ENCODE measurements around the gene ITGBL1. TPM values are rescaled to one million over a fixed set of nuclear protein-coding genes. Genes with fewer than 3 reads are reported as not detected.

The ITGBL1 gene
- total RNA-seq, 2 experiments from 2014 or later, result not detected

DNA sequence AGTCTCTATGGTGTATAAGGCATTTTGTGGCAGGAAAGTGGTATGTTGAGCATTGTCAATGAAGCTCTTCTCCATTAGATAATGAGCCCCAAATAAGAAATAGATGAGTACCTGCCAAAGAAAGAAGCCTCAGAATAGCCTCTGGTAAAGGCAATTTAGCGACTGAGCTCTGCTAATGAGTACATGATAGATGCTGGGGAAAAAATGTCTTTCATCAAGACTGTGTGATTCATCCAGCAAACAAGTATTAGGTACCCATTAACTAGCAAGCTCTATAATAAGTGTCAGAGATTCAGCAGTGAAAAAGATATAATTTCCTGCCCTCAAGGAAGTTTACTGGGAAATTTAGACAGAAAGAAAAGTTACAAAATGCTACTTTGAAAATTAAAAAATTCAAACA is 294.6 kb downstream of the ITGBL1 start:
- no peak overlapping the region for H3K4me3 ChIP-seq (ENCODE audit: low read depth, low read length, poor library complexity, severe bottlenecking)
- no peaks in the 10 kb centered on the region for H4K20me1 ChIP-seq (ENCODE audit: insufficient read depth, low read length)
- no peaks in the 10 kb centered on the region for H3K4me1 ChIP-seq (ENCODE audit: insufficient read depth, low read length, poor library complexity, severe bottlenecking)
- intact Hi-C loops (cut with micrococcal nuclease; ENCODE audit: unreplicated experiment), result no loop called here
- no peaks in the 10 kb centered on the region for H3K36me3 ChIP-seq (ENCODE audit: insufficient read depth, low read length)
- ChIA-PET POLR2A (no interaction called here), CTCF (ENCODE audit: unreplicated experiment) (no interaction called here)
- no peaks in the 10 kb centered on the region for H3K9me3 ChIP-seq (ENCODE audit: low read length)
- H3K79me2 ChIP-seq (ENCODE audit: insufficient read depth, low read depth, low read length), result no peaks in the 10 kb centered on the region
- no peak for TF ChIP-seq EZH2phosphoT487 (IDR thresholded peaks at IDR 0.05; ENCODE audit: borderline replicate concordance, low read depth, low read length)
- TF ChIP-seq, protein P1, sequence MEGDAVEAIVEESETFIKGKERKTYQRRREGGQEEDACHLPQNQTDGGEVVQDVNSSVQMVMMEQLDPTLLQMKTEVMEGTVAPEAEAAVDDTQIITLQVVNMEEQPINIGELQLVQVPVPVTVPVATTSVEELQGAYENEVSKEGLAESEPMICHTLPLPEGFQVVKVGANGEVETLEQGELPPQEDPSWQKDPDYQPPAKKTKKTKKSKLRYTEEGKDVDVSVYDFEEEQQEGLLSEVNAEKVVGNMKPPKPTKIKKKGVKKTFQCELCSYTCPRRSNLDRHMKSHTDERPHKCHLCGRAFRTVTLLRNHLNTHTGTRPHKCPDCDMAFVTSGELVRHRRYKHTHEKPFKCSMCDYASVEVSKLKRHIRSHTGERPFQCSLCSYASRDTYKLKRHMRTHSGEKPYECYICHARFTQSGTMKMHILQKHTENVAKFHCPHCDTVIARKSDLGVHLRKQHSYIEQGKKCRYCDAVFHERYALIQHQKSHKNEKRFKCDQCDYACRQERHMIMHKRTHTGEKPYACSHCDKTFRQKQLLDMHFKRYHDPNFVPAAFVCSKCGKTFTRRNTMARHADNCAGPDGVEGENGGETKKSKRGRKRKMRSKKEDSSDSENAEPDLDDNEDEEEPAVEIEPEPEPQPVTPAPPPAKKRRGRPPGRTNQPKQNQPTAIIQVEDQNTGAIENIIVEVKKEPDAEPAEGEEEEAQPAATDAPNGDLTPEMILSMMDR (conservative IDR thresholded peaks at IDR 0.05; ENCODE audit: low read length), result no peak
- H3K9me2 ChIP-seq (ENCODE audit: insufficient read depth, low read length), result no peaks in the 10 kb centered on the region
- no peak overlapping the region for H3K27ac ChIP-seq (ENCODE audit: low read depth, low read length, poor library complexity, severe bottlenecking)
- no peak overlapping the region for H3K4me2 ChIP-seq (ENCODE audit: low read length)
- no peak for DNase-seq (ENCODE audit: low spot score)
- H2AFZ ChIP-seq (ENCODE audit: low read length), result no peak overlapping the region
- BruUV-seq (replicated peaks), result no TSS peak

- H3K79me2 ChIP-seq (ENCODE audit: insufficient read depth, low read depth, low read length), result no peaks in the 10 kb centered on the region
- H3K4me2 ChIP-seq (ENCODE audit: low read length), result no peak overlapping the region
- H3K9me2 ChIP-seq (ENCODE audit: insufficient read depth, low read length), result no peaks in the 10 kb centered on the region
- no peak for DNase-seq (ENCODE audit: low spot score)
- H3K36me3 ChIP-seq (ENCODE audit: insufficient read depth, low read length), result no peaks in the 10 kb centered on the region
- no peaks in the 10 kb centered on the region for H4K20me1 ChIP-seq (ENCODE audit: insufficient read depth, low read length)
- no peak for TF ChIP-seq EZH2phosphoT487 (IDR thresholded peaks at IDR 0.05; ENCODE audit: borderline replicate concordance, low read depth, low read length)
- TF ChIP-seq, protein P1 (conservative IDR thresholded peaks at IDR 0.05; ENCODE audit: low read length), result no peak
- H3K9me3 ChIP-seq (ENCODE audit: low read length), result no peaks in the 10 kb centered on the region
- no TSS peak for BruUV-seq (replicated peaks)
- H3K27ac ChIP-seq (ENCODE audit: low read depth, low read length, poor library complexity, severe bottlenecking), result no peak overlapping the region
- H3K4me1 ChIP-seq (ENCODE audit: insufficient read depth, low read length, poor library complexity, severe bottlenecking), result no peaks in the 10 kb centered on the region
- POLR2A ChIA-PET, result no interaction called here
- no peak overlapping the region for H3K4me3 ChIP-seq (ENCODE audit: low read depth, low read length, poor library complexity, severe bottlenecking)
- intact Hi-C loops (cut with micrococcal nuclease; ENCODE audit: unreplicated experiment), result no loop called here
- no peak overlapping the region for H2AFZ ChIP-seq (ENCODE audit: low read length)
- CTCF ChIA-PET (ENCODE audit: unreplicated experiment), result no interaction called here
Measured at GRCh38 chr13:101749584-101749983, 297.1 kb downstream of the ITGBL1 start.

DNA sequence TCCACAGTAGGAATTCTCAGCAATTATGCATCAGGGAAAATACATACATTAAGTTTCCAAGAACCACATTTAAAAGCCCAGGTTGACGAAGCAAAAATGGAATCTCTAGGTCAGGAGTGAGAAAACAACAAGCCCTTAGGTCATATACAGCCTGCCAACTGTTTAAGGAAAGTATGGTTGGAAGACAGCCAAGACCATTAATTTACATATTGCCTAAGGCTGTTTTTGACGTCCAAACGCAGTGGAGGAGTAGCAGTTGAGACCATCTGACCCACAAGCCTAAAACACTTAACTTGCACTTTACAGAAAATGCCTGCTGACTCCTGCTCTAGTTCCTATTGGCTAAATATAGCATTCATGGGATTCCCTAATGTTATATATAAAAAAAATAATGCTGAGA is 299.0 kb downstream of the ITGBL1 start:
- POLR2A ChIA-PET, result no interaction called here
- Histone ChIP-seq H3K79me2 (ENCODE audit: insufficient read depth, low read depth, low read length) (no peaks in the 10 kb centered on the region), H3K4me2 (ENCODE audit: low read length) (no peak overlapping the region), H3K9me3 (ENCODE audit: low read length) (no peaks in the 10 kb centered on the region), H3K27ac (ENCODE audit: low read depth, low read length, poor library complexity, severe bottlenecking) (no peak overlapping the region), H3K4me3 (ENCODE audit: low read depth, low read length, poor library complexity, severe bottlenecking) (no peak overlapping the region), H3K4me1 (ENCODE audit: insufficient read depth, low read length, poor library complexity, severe bottlenecking) (no peaks in the 10 kb centered on the region), H3K36me3 (ENCODE audit: insufficient read depth, low read length) (no peaks in the 10 kb centered on the region), H4K20me1 (ENCODE audit: insufficient read depth, low read length) (no peaks in the 10 kb centered on the region), H2AFZ (ENCODE audit: low read length) (no peak overlapping the region), H3K9me2 (ENCODE audit: insufficient read depth, low read length) (no peaks in the 10 kb centered on the region)
- CTCF ChIA-PET (ENCODE audit: unreplicated experiment), result no interaction called here
- no peak for DNase-seq (ENCODE audit: low spot score)
- TF ChIP-seq, protein P1 (conservative IDR thresholded peaks at IDR 0.05; ENCODE audit: low read length), result no peak
- TF ChIP-seq EZH2phosphoT487 (IDR thresholded peaks at IDR 0.05; ENCODE audit: borderline replicate concordance, low read depth, low read length), result no peak
- intact Hi-C loops (cut with micrococcal nuclease; ENCODE audit: unreplicated experiment), result no loop called here
- BruUV-seq (replicated peaks), result no TSS peak
